ENCODE data around the gene BBX.

The BBX gene

GRCh38 chr3:107590786-107591185 lies 68.0 kb downstream of the BBX start:
- Histone ChIP-seq H3K27ac (no peak overlapping the region), H3K27me3 (no peaks in the 10 kb centered on the region), H3K4me2 (no peak overlapping the region), H4K20me1 (no peaks in the 10 kb centered on the region), H3K9ac (no peak overlapping the region), H3K4me1 (peaks cover 18% of the 10 kb centered on the region), H3K36me3 (peaks cover 13% of the 10 kb centered on the region; the same call in 1 of the 2 replicates), H3K9me3 (0 out of 2 replicates have a peak, but pooled peaks cover 5% of the 10 kb centered on the region), H3K4me3 (no peak overlapping the region)
- TF ChIP-seq Cebpa-rat (IDR thresholded peaks at IDR 0.05) = no peak

GRCh38 chr3:107592073-107592472 lies 69.3 kb downstream of the BBX start:
- peaks cover 30% of the 10 kb centered on the region for H3K4me1 ChIP-seq
- no peak overlapping the region for H3K4me2 ChIP-seq
- no peaks in the 10 kb centered on the region for H4K20me1 ChIP-seq
- no peak for TF ChIP-seq Cebpa-rat (IDR thresholded peaks at IDR 0.05)
- no peak overlapping the region for H3K9ac ChIP-seq
- no peaks in the 10 kb centered on the region for H3K27me3 ChIP-seq
- peaks cover 7% of the 10 kb centered on the region; the same call in 1 of the 2 replicates for H3K36me3 ChIP-seq
- H3K27ac ChIP-seq = no peak overlapping the region
- no peak overlapping the region for H3K4me3 ChIP-seq
- 0 out of 2 replicates have a peak, but pooled peaks cover 5% of the 10 kb centered on the region for H3K9me3 ChIP-seq

GRCh38 chr3:107594870-107595269 lies 72.1 kb downstream of the BBX start:
- Histone ChIP-seq H3K4me1 (peaks cover 53% of the 10 kb centered on the region), H3K27ac (peak overlapping the region; percentile 8; the same call in 1 of the 2 replicates), H3K27me3 (no peaks in the 10 kb centered on the region), H3K9ac (no peak overlapping the region), H3K4me3 (no peak overlapping the region), H4K20me1 (no peaks in the 10 kb centered on the region), H3K4me2 (peak overlapping the region; percentile 79; the same call in 1 of the 2 replicates), H3K36me3 (peaks cover 5% of the 10 kb centered on the region; the same call in 1 of the 2 replicates), H3K9me3 (0 out of 2 replicates have a peak, but pooled peaks cover 5% of the 10 kb centered on the region)
- TF ChIP-seq Cebpa-rat (IDR thresholded peaks at IDR 0.05) = no peak

GRCh38 chr3:107596639-107597038 lies 73.9 kb downstream of the BBX start:
- H3K9me3 ChIP-seq = peaks cover 8% of the 10 kb centered on the region
- no peak overlapping the region for H3K9ac ChIP-seq
- H4K20me1 ChIP-seq = no peaks in the 10 kb centered on the region
- H3K27ac ChIP-seq = peak overlapping the region; percentile 89
- H3K27me3 ChIP-seq = no peaks in the 10 kb centered on the region
- TF ChIP-seq Cebpa-rat (IDR thresholded peaks at IDR 0.05) = no peak
- H3K4me3 ChIP-seq = peak overlapping the region; percentile 28
- H3K36me3 ChIP-seq = peaks cover 10% of the 10 kb centered on the region
- peak overlapping the region; percentile 79 for H3K4me2 ChIP-seq
- H3K4me1 ChIP-seq = peaks cover 64% of the 10 kb centered on the region

- Histone ChIP-seq H3K27me3 (no peaks in the 10 kb centered on the region), H3K9ac (peak overlapping the region; percentile 82), H3K4me2 (peak overlapping the region; percentile 98), H3K36me3 (peaks cover 29% of the 10 kb centered on the region), H3K4me3 (peak overlapping the region; percentile 64), H3K27ac (peak overlapping the region; percentile 89), H4K20me1 (no peaks in the 10 kb centered on the region), H3K4me1 (peaks cover 62% of the 10 kb centered on the region), H3K9me3 (peaks cover 24% of the 10 kb centered on the region)
- TF ChIP-seq Cebpa-rat (IDR thresholded peaks at IDR 0.05) = no peak
These were observed 76.4 kb downstream of the BBX start for GRCh38 chr3:107598926-107599771.

GRCh38 chr3:107599772-107600145 lies 77.0 kb downstream of the BBX start:
- Histone ChIP-seq H3K9me3 (peaks cover 24% of the 10 kb centered on the region), H3K36me3 (peaks cover 29% of the 10 kb centered on the region), H3K4me3 (peak overlapping the region; percentile 64), H3K27me3 (no peaks in the 10 kb centered on the region), H3K4me1 (peaks cover 57% of the 10 kb centered on the region), H3K9ac (peak overlapping the region; percentile 82), H4K20me1 (no peaks in the 10 kb centered on the region), H3K27ac (peak overlapping the region; percentile 89), H3K4me2 (peak overlapping the region; percentile 98)
- no peak for TF ChIP-seq Cebpa-rat (IDR thresholded peaks at IDR 0.05)

- Histone ChIP-seq H3K27ac (no peak overlapping the region), H3K4me1 (peaks cover 47% of the 10 kb centered on the region)
These were observed 78.0 kb downstream of the BBX start for GRCh38 chr3:107600780-107601179.

GRCh38 chr3:107604057-107604822 lies 81.5 kb downstream of the BBX start:
- Histone ChIP-seq H3K4me3 (no peak overlapping the region), H3K9me3 (peaks cover 47% of the 10 kb centered on the region), H4K20me1 (no peaks in the 10 kb centered on the region), H3K9ac (no peak overlapping the region), H3K27me3 (no peaks in the 10 kb centered on the region), H3K4me2 (no peak overlapping the region), H3K4me1 (peaks cover 14% of the 10 kb centered on the region), H3K27ac (no peak overlapping the region), H3K36me3 (peaks cover 41% of the 10 kb centered on the region)
- TF ChIP-seq Cebpa-rat (IDR thresholded peaks at IDR 0.05) = no peak

More at GRCh38 chr3:107600780-107601179, 78.0 kb downstream of the BBX start:
- Histone ChIP-seq H3K27me3 (no peaks in the 10 kb centered on the region), H3K9me3 (peaks cover 24% of the 10 kb centered on the region), H3K36me3 (peaks cover 29% of the 10 kb centered on the region), H3K9ac (no peak overlapping the region), H4K20me1 (no peaks in the 10 kb centered on the region), H3K4me2 (peak overlapping the region; percentile 98), H3K4me3 (no peak overlapping the region)
- TF ChIP-seq Cebpa-rat (IDR thresholded peaks at IDR 0.05) = no peak

GRCh38 chr3:107611775-107612469 lies 89.2 kb downstream of the BBX start:
- Histone ChIP-seq H3K9ac (no peak overlapping the region), H3K36me3 (peaks cover 22% of the 10 kb centered on the region), H3K4me2 (no peak overlapping the region), H3K4me1 (no peaks in the 10 kb centered on the region), H3K27ac (no peak overlapping the region), H4K20me1 (no peaks in the 10 kb centered on the region), H3K9me3 (peaks cover 59% of the 10 kb centered on the region), H3K4me3 (no peak overlapping the region), H3K27me3 (no peaks in the 10 kb centered on the region)
- no peak for TF ChIP-seq Cebpa-rat (IDR thresholded peaks at IDR 0.05)

Measured in BLaER1 (cell line).